GM12864 (cell line): ENCODE measurements around the gene BICC1.

Source experiments
- DNase-seq: peaks from one replicate; pipeline ENCODE4 v3.0.0-alpha.2; 2011; ENCODE audit warnings: low read depth
- H3K4me3 ChIP-seq: 2 replicates; pipeline ENCODE4 v1.5.1; 2011; ENCODE audit warnings: mild to moderate bottlenecking, low read depth, low read length, control low read depth
- TF ChIP-seq, protein P1 (sequence below): IDR thresholded peaks from 2 replicates; pipeline ENCODE4 v1.5.1; 2011; ENCODE audit warnings: low read depth, mild to moderate bottlenecking, moderate library complexity, low read length, control low read depth, inconsistent platforms; ENCODE audit errors: missing control alignments

The BICC1 gene

DNA sequence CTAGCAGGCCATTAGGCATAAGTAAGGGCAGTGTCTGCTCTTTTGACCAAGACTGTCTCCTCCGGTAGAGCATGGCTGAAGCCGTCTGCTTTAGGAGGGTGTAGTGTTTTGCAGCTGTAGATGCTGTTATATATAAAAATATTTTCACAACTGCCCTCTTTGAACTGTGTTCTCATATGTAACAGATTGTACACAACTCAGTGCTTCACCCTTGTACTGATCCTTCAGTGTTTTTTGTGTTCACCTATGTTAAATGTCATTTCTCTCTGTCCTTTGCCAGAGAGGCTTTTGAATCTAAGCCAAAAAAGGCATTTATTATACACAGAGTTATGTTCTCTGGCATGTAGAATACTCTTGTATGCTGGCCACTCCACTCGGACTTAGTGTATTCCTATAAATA is 135.5 kb downstream of the BICC1 start:
- H3K4me3 ChIP-seq = no peak overlapping the region
- DNase-seq = no peak
- TF ChIP-seq, protein P1, sequence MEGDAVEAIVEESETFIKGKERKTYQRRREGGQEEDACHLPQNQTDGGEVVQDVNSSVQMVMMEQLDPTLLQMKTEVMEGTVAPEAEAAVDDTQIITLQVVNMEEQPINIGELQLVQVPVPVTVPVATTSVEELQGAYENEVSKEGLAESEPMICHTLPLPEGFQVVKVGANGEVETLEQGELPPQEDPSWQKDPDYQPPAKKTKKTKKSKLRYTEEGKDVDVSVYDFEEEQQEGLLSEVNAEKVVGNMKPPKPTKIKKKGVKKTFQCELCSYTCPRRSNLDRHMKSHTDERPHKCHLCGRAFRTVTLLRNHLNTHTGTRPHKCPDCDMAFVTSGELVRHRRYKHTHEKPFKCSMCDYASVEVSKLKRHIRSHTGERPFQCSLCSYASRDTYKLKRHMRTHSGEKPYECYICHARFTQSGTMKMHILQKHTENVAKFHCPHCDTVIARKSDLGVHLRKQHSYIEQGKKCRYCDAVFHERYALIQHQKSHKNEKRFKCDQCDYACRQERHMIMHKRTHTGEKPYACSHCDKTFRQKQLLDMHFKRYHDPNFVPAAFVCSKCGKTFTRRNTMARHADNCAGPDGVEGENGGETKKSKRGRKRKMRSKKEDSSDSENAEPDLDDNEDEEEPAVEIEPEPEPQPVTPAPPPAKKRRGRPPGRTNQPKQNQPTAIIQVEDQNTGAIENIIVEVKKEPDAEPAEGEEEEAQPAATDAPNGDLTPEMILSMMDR = no peak

DNA sequence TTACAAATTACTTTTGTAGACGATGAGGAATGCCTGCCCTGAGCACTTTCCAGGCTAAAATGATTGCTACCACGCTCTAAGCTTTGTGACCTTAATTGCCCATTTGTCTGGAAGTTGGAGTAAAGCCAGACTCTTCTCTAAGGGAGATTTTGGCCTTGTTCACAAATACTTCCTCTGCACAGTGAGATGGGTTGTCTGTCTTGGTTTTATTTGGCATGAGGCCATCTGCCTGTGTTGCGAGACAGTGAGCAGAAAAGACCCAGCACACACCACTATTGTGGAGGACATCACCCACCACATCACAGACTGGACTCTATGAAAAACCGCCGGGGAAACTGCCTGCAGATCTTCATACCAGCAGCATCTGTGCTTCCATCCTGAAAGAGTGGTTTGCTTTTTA is 138.4 kb downstream of the BICC1 start:
- H3K4me3 ChIP-seq = no peak overlapping the region
- no peak for DNase-seq
- TF ChIP-seq, protein P1 = no peak

DNA sequence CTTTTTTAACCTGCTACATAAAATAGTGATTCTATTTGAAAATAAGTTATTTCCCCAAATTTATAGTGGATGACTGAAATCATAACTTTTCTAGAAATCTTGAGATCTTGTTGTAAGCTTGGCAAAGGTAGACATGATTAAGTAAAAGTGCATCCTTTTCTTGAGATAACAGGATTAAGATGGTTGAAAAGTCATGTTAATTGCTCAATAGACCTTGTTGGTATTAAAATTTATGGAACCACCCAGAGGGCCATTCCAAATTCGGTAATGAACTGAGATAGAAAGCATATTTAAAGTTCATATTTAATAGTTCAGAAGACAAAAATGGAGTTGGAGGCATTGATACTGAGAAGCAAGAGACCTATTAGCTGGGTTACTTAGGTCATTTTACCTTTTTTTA is 139.1 kb downstream of the BICC1 start:
- TF ChIP-seq, protein P1 = no peak
- no peak for DNase-seq
- H3K4me3 ChIP-seq = no peak overlapping the region

DNA sequence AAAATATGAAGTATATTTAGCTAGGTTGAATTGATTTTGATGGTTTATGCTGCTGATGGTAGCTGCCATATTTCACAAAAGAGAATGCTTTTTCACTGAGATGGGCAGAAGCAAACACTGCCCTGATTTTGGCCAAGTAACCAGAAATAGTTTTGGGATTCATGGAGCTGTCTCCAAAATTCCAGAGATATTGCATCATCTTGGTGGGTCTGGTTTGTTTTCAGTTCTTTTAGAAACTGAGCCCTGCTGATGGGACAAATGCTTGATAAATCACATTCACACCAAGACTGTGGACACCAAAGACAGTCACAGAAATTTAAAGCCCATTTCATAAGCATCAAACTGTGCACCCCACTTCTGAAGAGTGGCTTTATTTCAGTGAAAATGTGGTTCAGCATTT is 140.5 kb downstream of the BICC1 start:
- TF ChIP-seq, protein P1 = no peak
- DNase-seq = no peak
- no peak overlapping the region for H3K4me3 ChIP-seq

DNA sequence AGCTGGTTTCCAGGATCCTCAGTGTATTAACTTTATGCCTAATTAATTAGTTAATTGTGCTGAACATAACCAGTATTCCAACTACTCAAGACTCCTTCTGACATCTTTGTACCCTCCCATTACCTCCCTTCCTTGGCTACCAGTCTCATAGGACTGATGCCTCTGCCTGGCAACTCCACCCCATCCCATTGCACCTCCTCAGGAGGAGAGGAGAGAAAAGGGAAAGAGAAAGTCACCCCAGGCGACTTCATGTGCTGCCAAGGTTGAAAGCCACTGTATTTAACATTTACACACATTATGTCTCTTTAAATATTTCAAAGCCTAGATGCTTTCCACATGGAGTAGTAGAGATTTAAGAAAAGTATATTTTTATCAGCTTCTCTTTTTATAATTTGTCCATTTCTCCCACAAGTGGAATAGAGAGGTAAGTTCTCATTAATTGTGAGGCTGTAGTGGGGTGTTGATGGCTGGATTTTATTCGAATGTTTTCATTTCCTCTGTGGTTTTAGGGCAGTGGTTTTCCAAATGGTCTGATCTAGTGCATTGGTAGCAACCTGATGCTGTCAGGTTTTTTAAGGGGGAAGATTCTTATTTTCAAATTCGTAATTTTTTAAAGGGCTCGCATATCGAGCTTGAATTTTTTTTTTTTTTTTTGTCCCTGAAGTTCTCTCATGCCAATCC is 148.0 kb downstream of the BICC1 start:
- no peak overlapping the region for H3K4me3 ChIP-seq
- TF ChIP-seq, protein P1 = no peak
- no peak for DNase-seq

DNA sequence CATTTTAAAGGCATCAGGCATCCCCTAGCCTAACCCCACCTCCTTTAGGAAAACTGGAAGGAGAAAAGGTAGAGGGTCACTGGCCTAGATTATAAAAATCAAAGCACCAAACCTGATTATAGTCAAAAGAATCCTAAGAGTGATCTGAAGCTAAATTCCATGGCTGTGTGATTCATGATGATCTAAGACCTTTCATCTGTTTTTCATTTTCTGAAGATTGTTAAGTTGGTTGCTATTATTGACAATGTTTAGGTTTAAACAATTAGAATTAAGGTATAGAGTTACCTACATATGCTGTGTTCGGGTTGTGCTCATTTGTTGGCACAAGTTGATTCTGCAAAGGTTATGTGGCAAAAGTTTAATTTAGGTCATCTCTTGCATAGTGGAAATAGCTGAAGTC is 148.7 kb downstream of the BICC1 start:
- DNase-seq = no peak
- H3K4me3 ChIP-seq = no peak overlapping the region
- TF ChIP-seq, protein P1 = no peak

DNA sequence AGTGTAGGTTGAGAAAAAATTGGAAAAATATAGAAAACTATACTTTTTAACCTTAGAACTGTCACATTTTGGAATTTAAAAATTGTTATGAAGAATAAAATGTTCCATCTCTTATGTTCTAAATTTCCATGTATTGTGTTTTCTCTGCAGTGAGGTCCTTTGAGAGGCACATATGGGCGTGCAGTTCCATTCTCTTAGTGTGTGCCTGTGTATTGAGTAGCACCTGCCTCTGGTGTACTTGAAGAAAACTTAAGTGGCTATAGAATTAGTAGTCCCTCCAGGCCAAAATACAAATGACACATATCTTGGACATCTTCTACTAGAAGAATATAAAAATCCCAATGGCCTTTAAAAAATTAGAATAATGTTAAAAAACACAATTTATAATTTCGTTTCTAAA is 149.2 kb downstream of the BICC1 start:
- no peak overlapping the region for H3K4me3 ChIP-seq
- TF ChIP-seq, protein P1 = no peak
- DNase-seq = no peak
